Fibroblast of the aortic adventitia (primary cell): ENCODE measurements around the gene PAQR3. TPM values are rescaled to one million over a fixed set of nuclear protein-coding genes. Genes with fewer than 3 reads are reported as not detected.

Experiments used
- DNase-seq: peaks from one replicate; pipeline ENCODE4 v3.0.0-alpha.2; 2010; ENCODE audit warnings: low read depth
- H3K4me3 ChIP-seq: 2 replicates; pipeline ENCODE4 v1.5.1; 2011; ENCODE audit warnings: low read depth, mild to moderate bottlenecking, control low read depth, low read length, moderate library complexity
- total RNA-seq: library from RNA; depleted of rRNA; stranded (reverse); fragments of >200 nt; gene quantifications from 2 replicates; pipeline ENCODE4 v1.2.3, GENCODE V29; 2012; ENCODE audit warnings: low replicate concordance
- TF ChIP-seq, protein P1 (sequence below): IDR thresholded peaks from 2 replicates; pipeline ENCODE4 v1.5.1; 2011; ENCODE audit warnings: mild to moderate bottlenecking, low read length, control low read depth, inconsistent platforms; ENCODE audit not compliant: insufficient read depth

Gene PAQR3
- total RNA-seq, 1 donor: 15.8 TPM

DNA sequence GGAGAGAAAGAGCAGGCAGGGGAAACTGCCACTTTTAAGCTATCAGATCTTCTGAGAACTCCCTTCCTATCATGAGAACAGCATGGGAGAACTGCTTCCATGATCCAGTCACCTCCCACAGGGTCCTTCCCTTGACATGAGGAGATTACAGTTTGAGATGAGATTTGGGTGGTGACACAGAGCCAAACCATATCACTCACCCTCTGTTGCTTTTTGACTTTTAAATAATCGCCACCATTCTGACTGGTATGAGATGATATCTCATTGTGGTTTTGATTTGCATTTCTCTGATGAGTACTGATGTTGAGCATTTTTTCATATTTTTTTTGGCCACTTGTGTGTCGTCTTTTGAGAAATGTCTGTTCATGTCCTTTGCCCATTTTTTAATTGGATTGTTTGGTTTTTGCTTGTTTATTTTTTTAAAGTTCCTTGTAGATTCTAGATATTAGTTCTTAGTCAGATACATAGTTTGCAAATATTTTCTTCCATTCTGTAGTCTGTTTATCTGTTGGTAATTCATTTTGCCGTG is 6.5 kb upstream of the PAQR3 start:
- H3K4me3 ChIP-seq: no peak overlapping the region
- TF ChIP-seq, protein P1, sequence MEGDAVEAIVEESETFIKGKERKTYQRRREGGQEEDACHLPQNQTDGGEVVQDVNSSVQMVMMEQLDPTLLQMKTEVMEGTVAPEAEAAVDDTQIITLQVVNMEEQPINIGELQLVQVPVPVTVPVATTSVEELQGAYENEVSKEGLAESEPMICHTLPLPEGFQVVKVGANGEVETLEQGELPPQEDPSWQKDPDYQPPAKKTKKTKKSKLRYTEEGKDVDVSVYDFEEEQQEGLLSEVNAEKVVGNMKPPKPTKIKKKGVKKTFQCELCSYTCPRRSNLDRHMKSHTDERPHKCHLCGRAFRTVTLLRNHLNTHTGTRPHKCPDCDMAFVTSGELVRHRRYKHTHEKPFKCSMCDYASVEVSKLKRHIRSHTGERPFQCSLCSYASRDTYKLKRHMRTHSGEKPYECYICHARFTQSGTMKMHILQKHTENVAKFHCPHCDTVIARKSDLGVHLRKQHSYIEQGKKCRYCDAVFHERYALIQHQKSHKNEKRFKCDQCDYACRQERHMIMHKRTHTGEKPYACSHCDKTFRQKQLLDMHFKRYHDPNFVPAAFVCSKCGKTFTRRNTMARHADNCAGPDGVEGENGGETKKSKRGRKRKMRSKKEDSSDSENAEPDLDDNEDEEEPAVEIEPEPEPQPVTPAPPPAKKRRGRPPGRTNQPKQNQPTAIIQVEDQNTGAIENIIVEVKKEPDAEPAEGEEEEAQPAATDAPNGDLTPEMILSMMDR: no peak
- no peak for DNase-seq

- H3K4me3 ChIP-seq: no peak overlapping the region
- no peak for DNase-seq
- TF ChIP-seq, protein P1: no peak
Observed at GRCh38 chr4:78944381-78944780, 5.1 kb upstream of the PAQR3 start.

DNA sequence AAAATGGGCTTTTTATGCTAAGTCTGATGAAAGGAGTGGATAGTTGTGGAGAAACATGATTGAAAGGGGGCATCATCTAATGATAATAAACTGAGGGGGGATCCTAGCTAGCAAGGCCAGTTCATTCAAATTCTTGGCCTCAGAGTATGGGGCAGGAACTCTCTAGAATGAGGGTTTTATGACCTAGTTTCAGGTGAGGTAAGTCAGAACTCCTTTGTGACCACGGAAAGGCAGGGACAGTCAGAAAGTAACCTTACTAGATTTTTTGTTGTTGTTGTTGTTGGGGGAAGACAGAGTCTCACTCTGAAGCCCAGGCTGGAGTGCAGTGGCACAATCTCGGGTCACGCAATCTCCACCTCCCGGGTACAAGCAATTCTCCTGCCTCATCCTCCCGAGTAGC is 1.5 kb upstream of the PAQR3 start:
- TF ChIP-seq, protein P1: no peak
- no peak for DNase-seq
- no peak overlapping the region for H3K4me3 ChIP-seq

- no peak for DNase-seq
- TF ChIP-seq, protein P1: no peak
- H3K4me3 ChIP-seq: peak overlapping the region; percentile 95
Observed at GRCh38 chr4:78939667-78940008, 400 bp upstream of the PAQR3 start.

GRCh38 chr4:78938474-78938867 is 767 bp downstream of the PAQR3 start:
- TF ChIP-seq, protein P1: no peak
- peak overlapping the region; percentile 95 for H3K4me3 ChIP-seq
- no peak for DNase-seq

GRCh38 chr4:78937837-78938236 is 1.4 kb downstream of the PAQR3 start:
- TF ChIP-seq, protein P1: no peak
- DNase-seq: peak; percentile 18
- H3K4me3 ChIP-seq: peak overlapping the region; percentile 95

DNA sequence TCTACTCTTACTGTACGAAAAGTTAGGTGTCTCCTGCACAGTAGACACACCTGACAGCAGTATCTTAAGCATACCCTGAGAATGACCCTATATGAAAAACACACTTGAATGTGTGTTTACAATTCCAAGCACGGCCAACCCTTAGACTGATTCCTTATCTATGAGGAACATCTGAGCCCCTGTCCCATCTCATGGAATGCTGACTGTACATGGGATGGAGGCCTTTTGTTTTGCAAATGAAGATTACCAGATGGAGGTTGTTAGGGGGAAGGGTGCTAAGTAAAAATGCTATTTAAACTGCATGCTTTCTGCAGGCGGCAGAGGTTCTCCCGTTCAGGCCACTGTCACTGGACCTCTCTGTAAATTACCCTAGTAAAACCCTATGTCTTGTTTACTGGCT is 2.2 kb downstream of the PAQR3 start:
- H3K4me3 ChIP-seq: no peak overlapping the region
- no peak for DNase-seq
- TF ChIP-seq, protein P1: no peak
